H9 (cell line): Measurements from ENCODE around the gene DYRK1A. TPM values are rescaled to one million over a fixed set of nuclear protein-coding genes. Genes with fewer than 3 reads are reported as not detected.

Experiments used
- DNase-seq: peaks from one replicate; pipeline ENCODE4 v3.0.0-alpha.2; 2017
- H2AFZ ChIP-seq: one replicate; pipeline ENCODE4 v1.6.1; 2013; ENCODE audit warnings: mild to moderate bottlenecking, low read length, control low read depth, moderate library complexity
- H2AK5ac ChIP-seq: 2 replicates; pipeline ENCODE4 v1.6.1; 2013; ENCODE audit warnings: low read length, control low read depth, mixed read lengths; ENCODE audit not compliant: insufficient read length
- H2BK120ac ChIP-seq: one replicate; pipeline ENCODE4 v1.6.1; 2013; ENCODE audit warnings: low read depth, mild to moderate bottlenecking, low read length, control low read depth, inconsistent platforms; ENCODE audit not compliant: poor library complexity, severe bottlenecking
- H2BK12ac ChIP-seq: 2 replicates; pipeline ENCODE4 v1.6.1; 2013; ENCODE audit warnings: low read length, control low read depth, mixed read lengths, low read depth; ENCODE audit not compliant: insufficient read length
- H2BK15ac ChIP-seq: 2 replicates; pipeline ENCODE4 v1.6.1; 2013; ENCODE audit warnings: low read depth, low read length, control low read depth
- H2BK20ac ChIP-seq: one replicate; pipeline ENCODE4 v1.6.1; 2013; ENCODE audit warnings: low read depth, mild to moderate bottlenecking, low read length, control low read depth, inconsistent platforms; ENCODE audit not compliant: poor library complexity, severe bottlenecking
- H2BK5ac ChIP-seq: 2 replicates; pipeline ENCODE4 v1.6.1; 2013; ENCODE audit warnings: low read length, control low read depth, mixed read lengths; ENCODE audit not compliant: insufficient read length
- H3K14ac ChIP-seq: 2 replicates; pipeline ENCODE4 v1.6.1; 2013; ENCODE audit warnings: low read length, control low read depth; ENCODE audit not compliant: insufficient read depth
- H3K18ac ChIP-seq: 2 replicates; pipeline ENCODE4 v1.6.1; 2013; ENCODE audit warnings: low read depth, mild to moderate bottlenecking, mixed read lengths, low read length, control low read depth; ENCODE audit not compliant: insufficient read length
- H3K23ac ChIP-seq: 2 replicates; pipeline ENCODE4 v1.6.1; 2013; ENCODE audit warnings: low read length, control low read depth, mixed read lengths, low read depth; ENCODE audit not compliant: insufficient read length
- H3K23me2 ChIP-seq: 2 replicates; pipeline ENCODE4 v1.6.1; 2013; ENCODE audit warnings: low read depth, mild to moderate bottlenecking, mixed read lengths, low read length, control low read depth; ENCODE audit not compliant: insufficient read length, poor library complexity, severe bottlenecking
- H3K27ac ChIP-seq: 2 replicates; pipeline ENCODE4 v1.5.1; 2013; ENCODE audit warnings: low read length, control low read depth, mixed read lengths, low read depth; ENCODE audit not compliant: insufficient read length
- H3K27me3 ChIP-seq: 2 replicates; pipeline ENCODE4 v1.6.1; 2013; ENCODE audit warnings: low read length, control low read depth, inconsistent platforms; ENCODE audit not compliant: insufficient read depth
- H3K4ac ChIP-seq: 2 replicates; pipeline ENCODE4 v1.6.1; 2013; ENCODE audit warnings: low read depth, mild to moderate bottlenecking, control low read depth, inconsistent platforms, low read length, moderate library complexity
- H3K4me1 ChIP-seq: 2 replicates; pipeline ENCODE4 v1.6.1; 2013; ENCODE audit warnings: low read length, control low read depth, inconsistent platforms; ENCODE audit not compliant: insufficient read depth
- H3K4me2 ChIP-seq: 2 replicates; pipeline ENCODE4 v1.6.1; 2013; ENCODE audit warnings: low read length, control low read depth, mixed read lengths; ENCODE audit not compliant: insufficient read length, insufficient read depth
- H3K56ac ChIP-seq: 2 replicates; pipeline ENCODE4 v1.6.1; 2013; ENCODE audit warnings: low read depth, mild to moderate bottlenecking, mixed read lengths, low read length, control low read depth; ENCODE audit not compliant: insufficient read length
- H3K79me1 ChIP-seq: 2 replicates; pipeline ENCODE4 v1.6.1; 2013; ENCODE audit warnings: low read depth, mild to moderate bottlenecking, moderate library complexity, low read length, control low read depth, inconsistent platforms; ENCODE audit not compliant: insufficient read depth, poor library complexity, severe bottlenecking
- H3K79me2 ChIP-seq: 2 replicates; pipeline ENCODE4 v1.6.1; 2013; ENCODE audit warnings: low read length, control low read depth, inconsistent platforms; ENCODE audit not compliant: insufficient read depth
- H3K9ac ChIP-seq: 2 replicates; pipeline ENCODE4 v1.6.1; 2013; ENCODE audit warnings: low read length, control low read depth, mixed read lengths; ENCODE audit not compliant: insufficient read length; ENCODE audit errors: extremely low read depth
- H3K9me3 ChIP-seq: one replicate; pipeline ENCODE4 v1.6.1; 2013; ENCODE audit warnings: low read depth, low read length, inconsistent platforms; ENCODE audit not compliant: control insufficient read depth
- H3T11ph ChIP-seq: one replicate; pipeline ENCODE4 v1.6.1; 2013; ENCODE audit warnings: mild to moderate bottlenecking, low read length, control low read depth, inconsistent platforms
- H4K20me1 ChIP-seq: one replicate; pipeline ENCODE4 v1.6.1; 2013; ENCODE audit not compliant: control insufficient read depth, insufficient read length, insufficient read depth
- H4K5ac ChIP-seq: 2 replicates; pipeline ENCODE4 v1.6.1; 2013; ENCODE audit warnings: low read depth, mild to moderate bottlenecking, mixed read lengths, low read length, control low read depth; ENCODE audit not compliant: insufficient read length
- H4K8ac ChIP-seq: replicated peaks from 2 replicates; pipeline ENCODE4 v1.6.1; 2013; ENCODE audit warnings: low read length, control low read depth, mixed read lengths, low read depth; ENCODE audit not compliant: insufficient read length
- H4K91ac ChIP-seq: 2 replicates; pipeline ENCODE4 v1.6.1; 2013; ENCODE audit warnings: low read depth, mild to moderate bottlenecking, moderate library complexity, mixed read lengths, low read length, control low read depth; ENCODE audit not compliant: insufficient read length
- H3K27ac Mint-ChIP-seq, 3 experiments: 2 replicates in 2 of 3; 3 replicates in 1 of 3; pipeline ENCODE4 v1.8.0; 2020 to 2021; ENCODE audit warnings: mixed read lengths in 3 of 3, mild to moderate bottlenecking in 1 of 3, moderate library complexity in 1 of 3
- H3K27me3 Mint-ChIP-seq: 2 replicates; pipeline ENCODE4 v1.8.0; 2021; ENCODE audit warnings: low read depth, mild to moderate bottlenecking, moderate library complexity, mixed read lengths
- H3K36me3 Mint-ChIP-seq, 3 experiments: 2 replicates in 2 of 3; 3 replicates in 1 of 3; pipeline ENCODE4 v1.8.0; 2020 to 2021; ENCODE audit warnings: low read depth in 3 of 3, mixed read lengths in 3 of 3; ENCODE audit not compliant: insufficient read depth in 1 of 3
- H3K4me1 Mint-ChIP-seq, 2 experiments: 2 replicates each; pipeline ENCODE4 v1.8.0; 2020; ENCODE audit warnings: mixed read lengths in 2 of 2
- H3K4me3 Mint-ChIP-seq, 2 experiments: 2 replicates in 1 of 2; 3 replicates in 1 of 2; pipeline ENCODE4 v1.8.0; 2020 to 2021; ENCODE audit warnings: mild to moderate bottlenecking in 2 of 2, mixed read lengths in 2 of 2, moderate library complexity in 1 of 2
- H3K9me3 Mint-ChIP-seq, 2 experiments: 2 replicates in 1 of 2; 3 replicates in 1 of 2; pipeline ENCODE4 v1.8.0; 2020; ENCODE audit warnings: mild to moderate bottlenecking in 2 of 2, mixed read lengths in 2 of 2, moderate library complexity in 1 of 2
- CTCF ChIP-seq: fragments of 200-600 bp; sonication (generic); conservative IDR thresholded peaks from 3 replicates; pipeline ENCODE4 v1.8.0; 2021; ENCODE audit warnings: antibody characterized with exemption, mild to moderate bottlenecking
- WGBS: extraction: QIAGEN DNeasy Blood & Tissue Kit; methylation state at CpG from one replicate; pipeline ENCODE4 v1.1.7; 2013; ENCODE audit warnings: missing lambda C conversion rate, low lambda C conversion rate, mixed read lengths; ENCODE audit not compliant: insufficient read length; ENCODE audit errors: extremely low coverage; 5-methylcytosine and 5-hydroxymethylcytosine counted together
- total RNA-seq: library from RNA; stranded (reverse); gene quantifications from 2 replicates; pipeline ENCODE4 v1.2.1, GENCODE V29; 2021

The DYRK1A gene
- total RNA-seq, 1 experiment from 2014 or later: 73.6 TPM

DNA sequence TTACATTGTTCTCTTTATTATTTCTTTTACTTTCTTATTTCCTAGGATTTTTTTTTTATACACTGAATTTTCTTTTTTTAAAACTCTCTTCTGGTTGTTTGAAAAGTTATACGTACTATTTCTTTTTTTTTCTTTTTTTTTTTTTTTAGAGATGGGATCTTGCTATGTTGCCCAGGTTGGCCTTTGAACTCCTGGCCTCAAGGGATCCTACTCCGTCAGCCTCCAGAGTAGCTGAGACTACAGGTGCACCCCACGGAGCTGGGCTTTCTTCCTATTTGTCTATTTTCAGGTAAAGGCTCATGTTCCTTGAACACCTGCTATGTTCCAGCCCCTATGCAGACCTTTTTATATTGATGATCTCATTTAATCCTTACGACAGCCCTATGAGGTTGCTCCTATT lies 29.4 kb upstream of the DYRK1A start:
- DNase-seq: no peak
- no peak for TF ChIP-seq CTCF
- Histone ChIP-seq H2BK5ac (no peak overlapping the region), H3K27ac (no peak overlapping the region), H4K91ac (no peak overlapping the region), H4K5ac (no peak overlapping the region), H2AFZ (no peak overlapping the region), H3K79me1 (no peaks in the 10 kb centered on the region), H3T11ph (no peak overlapping the region), H3K18ac (no peak overlapping the region), H2AK5ac (no peak overlapping the region), H4K20me1 (no peaks in the 10 kb centered on the region), H2BK120ac (no peak overlapping the region), H3K23ac (no peak overlapping the region), H3K4me2 (no peak overlapping the region), H3K23me2 (no peaks in the 10 kb centered on the region), H2BK20ac (no peak overlapping the region), H3K9me3 (no peaks in the 10 kb centered on the region), H4K8ac (no peak overlapping the region), H3K4ac (no peak overlapping the region), H3K56ac (no peak overlapping the region), H3K79me2 (no peaks in the 10 kb centered on the region), H3K27me3 (no peaks in the 10 kb centered on the region), H3K14ac (no peak overlapping the region), H3K4me1 (no peaks in the 10 kb centered on the region; the same call in 1 of the 2 replicates), H2BK15ac (no peak overlapping the region), H3K9ac (no peak overlapping the region), H2BK12ac (no peak overlapping the region)
- Mint-ChIP-seq H3K27me3 (peaks cover 1% of the 10 kb centered on the region; the same call in 1 of the 2 replicates), H3K9me3 (peaks cover 0 to under 1% of the 10 kb centered on the region in 2 experiments; a peak in 1 of 5 replicates), H3K4me1 (peaks cover 7 to 10% of the 10 kb centered on the region in 2 experiments), H3K27ac (no peak overlapping the region), H3K4me3 (no peak overlapping the region), H3K36me3 (peaks cover 0 to under 1% (median 0%) of the 10 kb centered on the region in 3 experiments; a peak in 1 of 7 replicates)
- no CpG with 5 or more reads among the region's 4 CpGs for WGBS
